IMR-90 (cell line): ENCODE results near the gene LCN2. TPM values are rescaled to one million over a fixed set of nuclear protein-coding genes. Genes with fewer than 3 reads are reported as not detected.

ENCODE experiments used
- ATAC-seq: fragments of 200-7000 bp; cut with Tn5 transposase; 2 replicates; pipeline ENCODE4 v1.9.1; 2020; ENCODE audit warnings: low read depth, mild to moderate bottlenecking, moderate library complexity
- BruUV-seq: library from RNA; stranded (reverse); fragments of 400-500 nt; replicated peaks from 2 replicates; lab custom pipeline; 2021; lab: Mats Ljungman, UMichigan
- CTCF ChIA-PET: fragments of 300-600 bp; formaldehyde crosslinking; extraction: SDS; loops from one replicate; lab custom pipeline; 2021; ENCODE audit warnings: antibody characterized with exemption; lab: Yijun Ruan, JAX
- POLR2A ChIA-PET: fragments of 300-600 bp; sonication (Branson Sonifier 250); formaldehyde crosslinking; loops from one replicate; lab custom pipeline; 2022; ENCODE audit warnings: antibody characterized with exemption; ENCODE audit not compliant: unreplicated experiment; lab: Charles Lee
- DNase-seq: peaks from one replicate; pipeline ENCODE4 v3.0.0; 2013
- H2AFZ ChIP-seq: replicated peaks from 2 replicates; pipeline ENCODE3; 2013; ENCODE audit warnings: low read length, mild to moderate bottlenecking; ENCODE audit not compliant: poor library complexity
- H2AK5ac ChIP-seq: 2 replicates; pipeline ENCODE4 v1.6.1; 2013; ENCODE audit warnings: low read depth, low read length, inconsistent platforms
- H2AK9ac ChIP-seq: replicated peaks from 2 replicates; pipeline ENCODE3; 2013; ENCODE audit warnings: mild to moderate bottlenecking, low read depth, low read length, moderate library complexity; ENCODE audit not compliant: poor library complexity
- H2BK120ac ChIP-seq: 2 replicates; pipeline ENCODE4 v1.6.1; 2013; ENCODE audit warnings: low read depth, low read length, inconsistent platforms
- H2BK15ac ChIP-seq: 3 replicates; pipeline ENCODE4 v1.6.1; 2013; ENCODE audit warnings: low read depth, low read length, inconsistent platforms
- H2BK20ac ChIP-seq: 2 replicates; pipeline ENCODE4 v1.6.1; 2013; ENCODE audit warnings: low read depth, mild to moderate bottlenecking, inconsistent platforms, low read length, moderate library complexity
- H2BK5ac ChIP-seq: 2 replicates; pipeline ENCODE4 v1.6.1; 2013; ENCODE audit warnings: mild to moderate bottlenecking, low read depth, low read length, inconsistent platforms; ENCODE audit not compliant: poor library complexity, severe bottlenecking
- H3K14ac ChIP-seq: replicated peaks from 2 replicates; pipeline ENCODE4 v1.6.1; 2013; ENCODE audit warnings: low read depth, low read length, inconsistent platforms
- H3K18ac ChIP-seq: 2 replicates; pipeline ENCODE4 v1.6.1; 2013; ENCODE audit warnings: low read depth, low read length, control low read depth
- H3K23ac ChIP-seq: 2 replicates; pipeline ENCODE4 v1.6.1; 2013; ENCODE audit warnings: low read depth, low read length, inconsistent platforms
- H3K27ac ChIP-seq: 2 replicates; pipeline ENCODE4 v1.5.1; 2013; ENCODE audit warnings: mild to moderate bottlenecking, control low read depth, low read length; ENCODE audit not compliant: insufficient read depth
- H3K27me3 ChIP-seq: 2 replicates; pipeline ENCODE4 v1.6.1; 2013; ENCODE audit warnings: low read length; ENCODE audit not compliant: control insufficient read depth, insufficient read depth
- H3K36me3 ChIP-seq: 2 replicates; pipeline ENCODE4 v1.6.1; 2013; ENCODE audit warnings: low read length, mixed read lengths; ENCODE audit not compliant: control insufficient read depth, insufficient read depth
- H3K4ac ChIP-seq: 2 replicates; pipeline ENCODE4 v1.6.1; 2013; ENCODE audit warnings: low read depth, low read length, inconsistent platforms
- H3K4me1 ChIP-seq: 2 replicates; pipeline ENCODE4 v1.6.1; 2013; ENCODE audit warnings: low read length, mixed read lengths; ENCODE audit not compliant: control insufficient read depth, insufficient read depth
- H3K4me2 ChIP-seq: 2 replicates; pipeline ENCODE4 v1.6.1; 2013; ENCODE audit warnings: low read depth, mild to moderate bottlenecking, control low read depth, low read length, moderate library complexity
- H3K4me3 ChIP-seq: 2 replicates; pipeline ENCODE4 v1.5.1; 2013; ENCODE audit warnings: low read depth, mild to moderate bottlenecking, control low read depth, low read length, moderate library complexity; ENCODE audit not compliant: insufficient read depth
- H3K56ac ChIP-seq: 2 replicates; pipeline ENCODE4 v1.6.1; 2013; ENCODE audit warnings: low read length, inconsistent platforms; ENCODE audit not compliant: insufficient read depth; ENCODE audit errors: extremely low read depth
- H3K79me1 ChIP-seq, 2 experiments: 2 replicates each; pipeline ENCODE4 v1.6.1; 2013; ENCODE audit warnings: low read length in 2 of 2, inconsistent platforms in 1 of 2, low read depth in 1 of 2
- H3K9ac ChIP-seq: 2 replicates; pipeline ENCODE4 v1.6.1; 2013; ENCODE audit warnings: low read depth, low read length, control low read depth
- H3K9me1 ChIP-seq: 2 replicates; pipeline ENCODE4 v1.6.1; 2013; ENCODE audit warnings: low read length, inconsistent platforms; ENCODE audit not compliant: insufficient read depth
- H3K9me3 ChIP-seq: 2 replicates; pipeline ENCODE4 v1.6.1; 2013; ENCODE audit warnings: low read length; ENCODE audit not compliant: control insufficient read depth, insufficient read depth
- H4K20me1 ChIP-seq: 2 replicates; pipeline ENCODE4 v1.6.1; 2013; ENCODE audit warnings: low read length, inconsistent platforms; ENCODE audit not compliant: insufficient read depth
- H4K5ac ChIP-seq: 2 replicates; pipeline ENCODE4 v1.6.1; 2013; ENCODE audit warnings: mild to moderate bottlenecking, low read depth, low read length, control low read depth
- H4K8ac ChIP-seq, 2 experiments: 2 replicates each; pipeline ENCODE4 v1.6.1; 2013; ENCODE audit warnings: low read depth in 2 of 2, low read length in 2 of 2, control low read depth in 1 of 2, inconsistent platforms in 1 of 2
- H4K91ac ChIP-seq: 2 replicates; pipeline ENCODE4 v1.6.1; 2013; ENCODE audit warnings: low read depth, low read length, inconsistent platforms; ENCODE audit not compliant: insufficient read depth
- CEBPB ChIP-seq: IDR thresholded peaks from 2 replicates; pipeline ENCODE4 v1.6.1; 2012; ENCODE audit warnings: low read depth, low read length, improper control_type of control experiment
- CHD1 ChIP-seq: IDR thresholded peaks from 2 replicates; pipeline ENCODE4 v1.6.1; 2012; ENCODE audit warnings: low read depth, low read length, improper control_type of control experiment
- FOS ChIP-seq: fragments of 150-350 bp; IDR thresholded peaks from 2 replicates; pipeline ENCODE4 v1.6.1; 2016; ENCODE audit warnings: low read depth, low read length
- MAFK ChIP-seq: IDR thresholded peaks from 2 replicates; pipeline ENCODE4 v1.6.1; 2012; ENCODE audit warnings: low read depth, low read length, improper control_type of control experiment
- MAZ ChIP-seq: IDR thresholded peaks from 2 replicates; pipeline ENCODE4 v1.6.1; 2012; ENCODE audit warnings: low read depth, mild to moderate bottlenecking, low read length, improper control_type of control experiment, moderate library complexity, borderline replicate concordance
- WGBS, 2 experiments: methylation state at CpG; one replicate each; pipeline versions ENCODE4 v1.1.5 to v1.1.7; 2013; ENCODE audit warnings: missing lambda C conversion rate in 2 of 2; ENCODE audit not compliant: insufficient read length in 1 of 2; ENCODE audit errors: extremely low coverage in 2 of 2; 5-methylcytosine and 5-hydroxymethylcytosine counted together
- dilution Hi-C: fragments of 300-500 bp; cut with HindIII; formaldehyde crosslinking; loops from one replicate; pipeline ENCODE4 v1.14.3; 2018; ENCODE audit warnings: low sequenced_read_pairs; ENCODE audit not compliant: unreplicated experiment
- in situ Hi-C: fragments of 300-500 bp; cut with MboI; formaldehyde crosslinking; loops from 3 replicates; pipeline ENCODE4 v1.14.3; 2019; ENCODE audit warnings: low sequenced_read_pairs, inconsistent platforms, mixed read lengths
- intact Hi-C: fragments of 100-400 bp; cut with micrococcal nuclease; formaldehyde crosslinking; loops from 2 replicates; pipeline ENCODE4 v1.10.0; 2022
- polyA plus RNA-seq, 3 experiments: library from polyadenylated mRNA; depleted of rRNA; stranded (reverse); fragments of >200 nt; gene quantifications; 2 replicates each; pipeline ENCODE4 v1.2.3, GENCODE V29; 2012; ENCODE audit warnings: low replicate concordance in 1 of 3
- total RNA-seq: library from RNA; depleted of rRNA; stranded (reverse); fragments of >200 nt; gene quantifications from 2 replicates; pipeline ENCODE4 v1.2.3, GENCODE V29; 2012
- TF ChIP-seq, protein P1 (sequence below): fragments of 150-350 bp; IDR thresholded peaks from 2 replicates; pipeline ENCODE4 v1.6.1; 2017; ENCODE audit warnings: mild to moderate bottlenecking, antibody characterized with exemption, low read length, low read depth

Gene LCN2
- total and polyA plus RNA-seq, 2 of the 4 experiments (the other 2 are of a cell fraction) = not detected

DNA sequence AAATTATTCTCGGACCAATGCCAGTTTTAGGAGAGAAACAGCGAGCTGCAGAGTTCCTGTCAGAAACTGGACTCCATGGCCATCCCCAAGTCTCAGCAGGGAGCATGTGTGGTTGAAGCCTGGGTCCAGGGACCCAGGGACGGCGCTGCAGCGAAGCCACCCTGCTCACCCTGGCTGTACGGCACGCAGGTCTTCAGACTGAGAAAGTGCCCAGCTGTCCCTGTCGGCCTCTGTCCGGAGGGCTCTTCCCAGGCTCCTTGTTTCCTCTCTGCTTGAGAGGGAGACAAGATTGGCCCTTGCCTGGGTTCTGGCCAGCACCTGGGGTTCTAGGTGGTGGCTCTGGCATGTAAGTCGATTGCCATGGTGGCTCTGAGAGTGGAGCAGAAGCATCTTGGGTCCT is 48.7 kb upstream of the LCN2 start:
- Histone ChIP-seq H3K9me3 (no peaks in the 10 kb centered on the region), H4K20me1 (peaks cover 36% of the 10 kb centered on the region), H3K23ac (peak overlapping the region; percentile 97), H2BK15ac (no peak overlapping the region), H3K18ac (no peak overlapping the region), H2BK20ac (no peak overlapping the region), H3K27me3 (no peaks in the 10 kb centered on the region), H3K14ac (peak overlapping the region; percentile 96), H4K5ac (no peak overlapping the region), H3K4ac (peak overlapping the region; percentile 98; the same call in 1 of the 2 replicates), H3K4me3 (no peak overlapping the region), H3K9me1 (peaks cover 27% of the 10 kb centered on the region; the same call in 1 of the 2 replicates), H2BK5ac (peak overlapping the region; percentile 97), H3K36me3 (peaks cover 40% of the 10 kb centered on the region), H2AFZ (no peak overlapping the region), H3K4me1 (peaks cover 25% of the 10 kb centered on the region), H2BK120ac (no peak overlapping the region), H3K56ac (no peak overlapping the region), H3K9ac (no peak overlapping the region), H3K79me1 (peaks cover 30 to 87% of the 10 kb centered on the region in 2 experiments), H4K8ac (no peak overlapping the region; a peak in 1 of 4 replicates), H2AK5ac (peak overlapping the region; percentile 40), H3K27ac (peak overlapping the region; percentile 86; the same call in 1 of the 2 replicates), H2AK9ac (peak overlapping the region; percentile 99), H4K91ac (no peak overlapping the region), H3K4me2 (peak overlapping the region; percentile 8; the same call in 1 of the 2 replicates)
- TF ChIP-seq FOS (no peak), MAFK (no peak), MAZ (no peak), CEBPB (no peak), CHD1 (no peak)
- TF ChIP-seq, protein P1, sequence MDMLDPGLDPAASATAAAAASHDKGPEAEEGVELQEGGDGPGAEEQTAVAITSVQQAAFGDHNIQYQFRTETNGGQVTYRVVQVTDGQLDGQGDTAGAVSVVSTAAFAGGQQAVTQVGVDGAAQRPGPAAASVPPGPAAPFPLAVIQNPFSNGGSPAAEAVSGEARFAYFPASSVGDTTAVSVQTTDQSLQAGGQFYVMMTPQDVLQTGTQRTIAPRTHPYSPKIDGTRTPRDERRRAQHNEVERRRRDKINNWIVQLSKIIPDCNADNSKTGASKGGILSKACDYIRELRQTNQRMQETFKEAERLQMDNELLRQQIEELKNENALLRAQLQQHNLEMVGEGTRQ = no peak
- CTCF ChIA-PET = interaction anchor here (3.2 kb wide), 1 partner anchor 17 kb away, joined by 16 read pairs; no protein-coding TSS in a partner anchor
- 95% methylated on average over 8 of the region's 10 CpGs; no CpG with 5 or more reads in 1 of the 2 experiments for WGBS, 2 experiments
- in situ Hi-C loops = no loop called here
- no peak for DNase-seq
- POLR2A ChIA-PET = interaction anchor here (1.0 kb wide), 1 partner anchor 122 kb away, joined by 3 read pairs; no protein-coding TSS in a partner anchor
- ATAC-seq = no peak
- intact Hi-C loops = no loop called here
- dilution Hi-C loops = no loop called here
- no TSS peak for BruUV-seq
